ENCODE data around the gene MOB3B.
"Not testable (repeated sequence)": the region's sequence is repeated elsewhere in the genome, so short reads cannot be mapped to it uniquely, and the experiment has no call there.

The MOB3B gene

DNA sequence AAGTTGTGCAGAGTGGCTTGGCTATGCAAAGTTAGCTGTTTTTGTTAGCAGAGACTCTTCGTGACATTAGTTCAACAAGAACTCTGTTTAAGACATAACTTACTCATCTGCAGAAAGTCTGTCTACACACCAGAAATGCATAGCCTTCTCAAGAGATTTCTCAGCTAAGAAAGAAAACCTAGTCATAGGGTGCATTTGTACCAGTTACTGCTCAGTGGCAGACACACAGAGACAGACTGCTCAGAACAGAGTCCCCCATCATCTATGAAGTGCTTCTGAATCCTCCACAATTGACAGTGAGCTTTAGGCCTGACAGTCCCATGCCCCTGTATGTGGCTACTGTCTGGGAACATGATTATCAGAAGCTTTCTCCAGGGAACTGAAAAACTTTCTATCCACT lies 61.6 kb downstream of the MOB3B start:
- TF ChIP-seq, protein P1, sequence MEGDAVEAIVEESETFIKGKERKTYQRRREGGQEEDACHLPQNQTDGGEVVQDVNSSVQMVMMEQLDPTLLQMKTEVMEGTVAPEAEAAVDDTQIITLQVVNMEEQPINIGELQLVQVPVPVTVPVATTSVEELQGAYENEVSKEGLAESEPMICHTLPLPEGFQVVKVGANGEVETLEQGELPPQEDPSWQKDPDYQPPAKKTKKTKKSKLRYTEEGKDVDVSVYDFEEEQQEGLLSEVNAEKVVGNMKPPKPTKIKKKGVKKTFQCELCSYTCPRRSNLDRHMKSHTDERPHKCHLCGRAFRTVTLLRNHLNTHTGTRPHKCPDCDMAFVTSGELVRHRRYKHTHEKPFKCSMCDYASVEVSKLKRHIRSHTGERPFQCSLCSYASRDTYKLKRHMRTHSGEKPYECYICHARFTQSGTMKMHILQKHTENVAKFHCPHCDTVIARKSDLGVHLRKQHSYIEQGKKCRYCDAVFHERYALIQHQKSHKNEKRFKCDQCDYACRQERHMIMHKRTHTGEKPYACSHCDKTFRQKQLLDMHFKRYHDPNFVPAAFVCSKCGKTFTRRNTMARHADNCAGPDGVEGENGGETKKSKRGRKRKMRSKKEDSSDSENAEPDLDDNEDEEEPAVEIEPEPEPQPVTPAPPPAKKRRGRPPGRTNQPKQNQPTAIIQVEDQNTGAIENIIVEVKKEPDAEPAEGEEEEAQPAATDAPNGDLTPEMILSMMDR (IDR thresholded peaks at IDR 0.05): no peak
- no peaks in the 10 kb centered on the region for H3K27me3 ChIP-seq
- no peaks in the 10 kb centered on the region for H3K4me1 ChIP-seq (ENCODE audit: control insufficient read depth in 1 of 2, insufficient read depth in 1 of 2, low read depth in 1 of 2, low read length in 1 of 2)
- no peak overlapping the region for H3K27ac ChIP-seq
- no peak overlapping the region for H3K4me3 ChIP-seq (ENCODE audit: low read depth in 1 of 2, low read length in 1 of 2)
- no peaks in the 10 kb centered on the region for H3K9me3 ChIP-seq
- H3K36me3 ChIP-seq: no peaks in the 10 kb centered on the region

GRCh38 chr9:27467486-27467885 lies 62.1 kb downstream of the MOB3B start:
- Histone ChIP-seq H3K9me3 (no peaks in the 10 kb centered on the region), H3K4me3 (ENCODE audit: low read depth in 1 of 2, low read length in 1 of 2) (no peak overlapping the region), H3K27ac (no peak overlapping the region), H3K27me3 (no peaks in the 10 kb centered on the region), H3K36me3 (no peaks in the 10 kb centered on the region), H3K4me1 (ENCODE audit: control insufficient read depth in 1 of 2, insufficient read depth in 1 of 2, low read depth in 1 of 2, low read length in 1 of 2) (no peaks in the 10 kb centered on the region)
- TF ChIP-seq, protein P1 (IDR thresholded peaks at IDR 0.05): no peak

DNA sequence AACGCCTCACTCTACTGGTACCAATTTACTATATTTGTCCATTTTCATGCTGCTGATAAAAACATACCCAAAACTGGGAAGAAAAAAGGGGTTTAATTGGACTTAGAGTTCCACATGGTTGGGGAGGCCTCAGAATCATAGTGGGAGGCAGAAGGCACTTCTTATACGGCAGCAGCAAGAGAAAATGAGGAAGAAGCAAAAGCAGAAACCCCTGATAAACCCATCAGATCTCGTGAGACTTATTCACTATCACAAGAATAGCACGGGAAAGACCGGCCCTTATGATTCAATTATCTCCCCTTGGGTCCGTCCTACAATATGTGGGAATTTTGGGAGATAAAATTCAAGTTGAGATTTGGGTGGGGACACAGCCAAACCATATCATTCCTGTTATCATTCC lies 63.1 kb downstream of the MOB3B start:
- not testable (repeated sequence) for H3K27me3 ChIP-seq; H3K4me3 ChIP-seq (ENCODE audit: low read depth in 1 of 2, low read length in 1 of 2); H3K36me3 ChIP-seq; H3K27ac ChIP-seq; H3K9me3 ChIP-seq; H3K4me1 ChIP-seq (ENCODE audit: control insufficient read depth in 1 of 2, insufficient read depth in 1 of 2, low read depth in 1 of 2, low read length in 1 of 2)

- not testable (repeated sequence) for H3K9me3 ChIP-seq; H3K27ac ChIP-seq; H3K27me3 ChIP-seq; H3K4me1 ChIP-seq (ENCODE audit: control insufficient read depth in 1 of 2, insufficient read depth in 1 of 2, low read depth in 1 of 2, low read length in 1 of 2); H3K36me3 ChIP-seq; H3K4me3 ChIP-seq (ENCODE audit: low read depth in 1 of 2, low read length in 1 of 2)
These were observed 64.7 kb downstream of the MOB3B start for GRCh38 chr9:27464950-27465349.

DNA sequence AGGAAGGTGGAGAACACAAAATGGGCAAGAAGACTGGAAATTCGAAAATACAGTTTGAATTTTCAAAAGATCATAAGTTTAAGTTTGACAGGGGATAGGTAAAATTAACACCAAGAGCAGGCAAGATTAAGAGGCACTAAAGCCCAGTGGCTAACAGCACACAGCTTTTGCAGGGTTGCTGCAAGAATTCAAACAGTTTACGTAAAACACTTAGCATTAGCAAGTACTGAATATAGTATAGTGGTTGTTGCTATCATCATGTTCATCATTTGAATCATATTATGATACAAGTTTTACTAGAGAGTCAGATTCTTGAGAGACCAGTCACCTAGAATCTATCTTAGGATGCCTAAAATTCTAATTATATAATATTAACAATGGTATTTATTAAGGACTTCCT lies 66.8 kb downstream of the MOB3B start:
- no peak overlapping the region for H3K27ac ChIP-seq
- H3K36me3 ChIP-seq: no peaks in the 10 kb centered on the region
- H3K4me1 ChIP-seq (ENCODE audit: control insufficient read depth in 1 of 2, insufficient read depth in 1 of 2, low read depth in 1 of 2, low read length in 1 of 2): no peaks in the 10 kb centered on the region

DNA sequence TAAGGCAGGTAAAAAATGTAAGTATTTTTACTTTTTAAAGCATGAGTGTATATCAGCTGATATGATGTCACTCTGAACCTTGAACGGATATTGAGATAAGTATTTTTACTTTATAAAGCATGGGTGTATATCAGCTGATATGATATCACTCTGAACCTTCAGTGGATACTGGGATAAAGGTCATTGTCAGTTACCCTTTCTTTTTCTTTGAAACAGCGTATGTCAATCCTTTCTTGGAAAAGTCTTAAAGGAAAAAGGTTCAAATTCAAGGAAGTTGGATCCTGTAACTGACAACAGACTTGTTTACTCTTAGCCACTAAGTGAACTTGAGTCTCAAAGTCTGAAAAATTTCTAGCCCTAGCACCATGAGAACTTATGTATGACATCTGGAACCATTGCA lies 67.2 kb downstream of the MOB3B start:
- Histone ChIP-seq H3K4me1 (ENCODE audit: control insufficient read depth in 1 of 2, insufficient read depth in 1 of 2, low read depth in 1 of 2, low read length in 1 of 2) (no peaks in the 10 kb centered on the region), H3K9me3 (no peaks in the 10 kb centered on the region), H3K4me3 (ENCODE audit: low read depth in 1 of 2, low read length in 1 of 2) (no peak overlapping the region), H3K36me3 (no peaks in the 10 kb centered on the region), H3K27ac (no peak overlapping the region), H3K27me3 (no peaks in the 10 kb centered on the region)
- TF ChIP-seq, protein P1 (IDR thresholded peaks at IDR 0.05): no peak

More for the DNA sequence above, 66.8 kb downstream of the MOB3B start:
- Histone ChIP-seq H3K9me3 (no peaks in the 10 kb centered on the region), H3K27me3 (no peaks in the 10 kb centered on the region), H3K4me3 (ENCODE audit: low read depth in 1 of 2, low read length in 1 of 2) (no peak overlapping the region)
- TF ChIP-seq, protein P1 (IDR thresholded peaks at IDR 0.05): no peak
